CD4-positive, alpha-beta T cell treated with Interleukin-10 for 1 hour (primary cell): ENCODE data around the gene ELAC1.

ENCODE experiments used
- DNase-seq: peaks from one replicate; pipeline ENCODE4 v3.0.0-alpha.2; 2020

Gene ELAC1

DNA sequence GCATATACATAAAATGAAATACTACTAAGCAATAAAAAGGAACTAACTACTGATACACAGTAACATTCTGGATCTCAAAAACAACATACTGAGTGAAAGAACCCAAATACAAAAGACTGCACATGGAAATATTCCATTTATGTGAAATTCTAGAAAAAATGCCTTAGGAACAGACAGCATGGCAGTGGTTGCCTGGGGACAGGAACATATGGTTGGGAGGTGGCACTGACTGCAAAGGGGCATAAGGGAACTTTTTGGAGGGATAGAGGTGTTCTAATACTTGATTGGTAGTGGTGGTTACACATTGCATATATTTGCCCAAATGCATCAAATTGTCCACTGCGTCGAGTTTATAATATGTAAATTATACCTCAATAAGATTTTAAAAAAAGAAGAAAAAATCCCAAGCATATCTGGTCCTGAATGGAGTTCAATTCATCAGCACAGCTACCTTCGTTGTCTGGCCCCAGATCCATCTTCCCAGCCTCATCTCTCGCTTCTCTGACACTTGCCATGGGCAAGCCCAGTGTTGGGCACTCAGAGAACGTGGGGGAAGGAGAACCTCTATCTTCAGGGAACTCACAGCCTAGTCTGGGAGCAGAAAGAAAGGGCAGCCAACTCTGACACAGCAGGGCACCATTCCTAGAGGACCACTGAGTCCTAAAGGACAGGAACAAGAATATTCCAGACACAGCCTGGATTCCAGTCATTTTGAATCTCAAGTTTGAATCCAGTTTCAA lies 53.6 kb downstream of the ELAC1 start:
- no peak for DNase-seq

- no peak for DNase-seq
Observed at GRCh38 chr18:51025512-51025911, 57.7 kb downstream of the ELAC1 start.

DNA sequence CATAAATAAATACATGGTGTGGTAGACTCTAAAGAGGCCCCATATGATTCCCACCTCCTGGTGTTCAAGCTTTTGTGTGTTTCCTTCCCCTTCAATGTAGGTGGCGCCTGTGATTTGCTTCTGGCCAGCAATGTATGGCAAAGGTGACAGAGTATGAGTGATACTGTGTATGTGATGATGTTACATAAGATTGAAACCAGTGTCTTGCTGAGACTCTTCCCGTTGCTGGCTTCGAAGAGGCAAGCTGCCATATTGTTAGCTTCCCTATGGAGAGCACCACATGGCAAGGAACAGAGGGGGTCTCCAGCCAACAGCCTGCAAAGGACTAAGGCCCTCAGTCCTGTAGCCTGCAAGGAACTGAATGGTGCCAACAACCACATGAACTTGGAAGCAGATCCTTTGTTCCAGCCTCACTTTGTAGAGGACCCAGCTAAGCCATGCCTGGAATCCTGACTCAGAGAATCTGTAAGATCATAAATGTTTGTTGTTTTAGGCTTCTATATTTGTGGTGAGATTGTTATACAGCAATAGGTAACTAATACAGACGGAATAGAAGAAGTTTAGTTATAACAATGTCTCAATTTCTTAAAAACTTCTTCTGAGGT lies 60.5 kb downstream of the ELAC1 start:
- DNase-seq, result no peak

GRCh38 chr18:51029378-51029693 lies 61.5 kb downstream of the ELAC1 start:
- no peak for DNase-seq

DNA sequence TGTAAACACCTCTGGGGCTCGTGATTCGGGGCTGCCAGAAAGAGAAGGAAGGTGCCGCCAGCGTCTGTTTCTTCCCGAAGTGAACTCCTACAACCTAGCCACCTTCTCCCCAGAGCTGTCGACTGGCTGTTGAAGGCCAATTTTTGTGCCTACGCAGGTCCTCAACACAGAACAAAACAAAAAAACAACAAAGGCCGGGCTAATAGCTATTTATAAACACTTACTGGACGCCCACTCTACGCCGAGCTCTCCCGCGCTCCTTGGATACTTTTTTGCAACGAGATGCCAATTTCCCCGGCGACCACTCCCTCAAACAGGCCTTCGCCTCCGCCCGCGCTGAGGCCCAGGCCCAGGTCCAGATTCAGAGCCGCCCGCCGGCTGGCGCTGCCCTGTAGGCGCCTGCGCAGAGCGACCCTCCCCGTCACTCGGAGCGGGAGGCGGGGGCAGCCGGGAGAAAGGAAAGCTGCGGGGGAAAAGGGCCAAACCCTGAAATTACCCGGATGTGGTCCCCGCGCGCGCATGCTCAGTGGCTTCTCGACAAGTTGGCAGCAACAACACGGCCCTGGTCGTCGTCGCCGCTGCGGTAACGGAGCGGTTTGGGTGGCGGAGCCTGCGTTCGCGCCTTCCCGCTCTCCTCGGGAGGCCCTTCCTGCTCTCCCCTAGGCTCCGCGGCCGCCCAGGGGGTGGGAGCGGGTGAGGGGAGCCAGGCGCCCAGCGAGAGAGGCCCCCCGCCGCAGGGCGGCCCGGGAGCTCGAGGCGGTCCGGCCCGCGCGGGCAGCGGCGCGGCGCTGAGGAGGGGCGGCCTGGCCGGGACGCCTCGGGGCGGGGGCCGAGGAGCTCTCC lies 62.1 kb downstream of the ELAC1 start, which contains the start of gene SMAD4:
Gene SMAD4, plus strand, starts transcription at position 520 of the 843 bp plus-strand sequence. CDS start 16,834 bp downstream, outside the sequence.
- peak; percentile 97 for DNase-seq

DNA sequence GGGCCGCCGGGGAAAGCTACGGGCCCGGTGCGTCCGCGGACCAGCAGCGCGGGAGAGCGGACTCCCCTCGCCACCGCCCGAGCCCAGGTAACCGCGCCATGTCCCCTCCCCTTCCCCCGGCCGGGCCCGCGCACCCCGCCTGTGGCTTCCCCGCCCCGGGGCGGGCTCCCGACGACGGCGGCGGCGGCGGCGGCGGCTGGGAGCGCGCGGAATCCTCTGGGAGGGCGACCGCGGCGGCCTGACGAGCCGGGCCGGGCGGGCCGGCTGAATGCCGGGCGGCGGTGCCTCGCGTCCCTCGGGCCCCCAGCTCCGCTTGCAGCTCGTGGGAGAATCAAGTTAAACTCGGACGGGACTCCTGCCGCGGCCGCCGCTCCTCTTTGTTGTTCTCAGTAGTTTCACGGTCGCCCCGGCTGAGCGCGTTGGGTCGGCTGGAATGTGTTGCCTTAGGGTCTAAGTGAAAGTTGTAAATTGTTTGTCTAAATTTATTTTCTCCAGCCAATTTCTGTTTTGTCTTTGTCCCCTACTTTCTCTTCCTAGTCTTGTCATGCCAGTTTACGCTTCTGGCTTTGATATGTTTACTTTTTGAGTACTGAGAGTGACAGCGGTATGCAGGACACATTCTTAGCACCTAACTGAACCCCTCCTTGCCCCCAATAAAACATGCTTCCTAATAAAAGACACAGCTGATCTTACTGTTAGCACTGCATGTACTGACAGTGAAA lies 62.9 kb downstream of the ELAC1 start:
- DNase-seq, result peak; percentile 70

DNA sequence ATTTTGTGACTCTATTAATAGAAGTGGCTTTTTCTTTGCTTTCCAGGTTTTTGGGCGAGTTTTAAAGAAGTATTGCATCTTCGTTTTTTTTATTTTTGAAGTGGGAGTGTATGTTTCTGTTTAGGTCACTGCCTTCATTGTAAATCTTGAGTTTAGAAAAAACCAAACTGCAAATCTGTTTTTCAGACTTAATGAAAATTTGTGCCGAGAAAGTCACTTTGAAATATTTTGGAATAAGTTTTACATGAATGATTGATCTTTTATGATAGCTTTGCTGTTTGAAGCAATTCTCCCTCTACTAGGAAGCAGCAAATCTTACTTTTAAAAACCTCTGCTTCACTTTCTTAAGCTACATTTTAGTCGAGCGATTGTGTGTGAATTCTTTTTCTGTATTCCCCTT lies 64.4 kb downstream of the ELAC1 start:
- no peak for DNase-seq

- DNase-seq, result no peak
Observed at GRCh38 chr18:51037230-51037629, 69.4 kb downstream of the ELAC1 start.
